Heart right ventricle (tissue), 16 donors: ENCODE results near the gene POLR3H. TPM values are rescaled to one million over a fixed set of nuclear protein-coding genes. Genes with fewer than 3 reads are reported as not detected.
"Not testable (repeated sequence)": the region's sequence is repeated elsewhere in the genome, so short reads cannot be mapped to it uniquely, and the experiment has no call there.

Source experiments
- ATAC-seq, 8 donors: fragments of 200-7000 bp; cut with Tn5 transposase; one replicate each; pipeline ENCODE4 v1.9.1; 2020; ENCODE audit warnings: mild to moderate bottlenecking in 8 of 8, moderate library complexity in 8 of 8, moderate number of reproducible peaks in 1 of 8
- DNase-seq, 2 donors: peaks; one replicate each; pipeline ENCODE4 v3.0.0-alpha.2; 2020
- H3K27ac ChIP-seq, 10 donors: fragments of 200-600 bp; sonication (generic) in 2 of 10; one replicate each; pipeline versions ENCODE4 v1.5.0 to v1.8.0; 2020 to 2022; ENCODE audit warnings: mild to moderate bottlenecking in 3 of 10
- H3K27me3 ChIP-seq, 7 donors: fragments of 200-600 bp; one replicate each; pipeline ENCODE4 v1.8.0; 2021 to 2022; ENCODE audit warnings: mild to moderate bottlenecking in 2 of 7
- H3K36me3 ChIP-seq, 9 donors: fragments of 200-600 bp; sonication (generic) in 1 of 9; one replicate each; pipeline versions ENCODE4 v1.5.0 to v1.8.0; 2020 to 2022; ENCODE audit warnings: mild to moderate bottlenecking in 2 of 9
- H3K4me1 ChIP-seq, 9 donors: fragments of 200-600 bp; sonication (generic) in 1 of 9; one replicate each; pipeline versions ENCODE4 v1.5.0 to v1.8.0; 2020 to 2022; ENCODE audit warnings: mild to moderate bottlenecking in 4 of 9
- H3K4me3 ChIP-seq, 10 donors: fragments of 200-600 bp; sonication (generic) in 2 of 10; one replicate each; pipeline versions ENCODE4 v1.5.0 to v1.8.0; 2020 to 2022; ENCODE audit warnings: mild to moderate bottlenecking in 7 of 10, moderate library complexity in 2 of 10
- H3K9me3 ChIP-seq, 11 donors: fragments of 200-600 bp in 10 of 11; sonication (generic) in 2 of 11; one replicate each; pipeline versions ENCODE4 v1.5.0 to v1.8.0; 2013 to 2022; ENCODE audit warnings: mild to moderate bottlenecking in 2 of 11, control low read depth in 1 of 11, moderate library complexity in 1 of 11
- WGBS, 2 donors: extraction: QIAGEN DNeasy Blood & Tissue Kit; methylation state at CpG; one replicate each; pipeline ENCODE4 v1.1.7; 2013; ENCODE audit warnings: inconsistent platforms in 1 of 2; 5-methylcytosine and 5-hydroxymethylcytosine counted together
- intact Hi-C, 10 donors: fragments of 100-400 bp; cut with DNase I; formaldehyde crosslinking; loops; one replicate each; pipeline versions ENCODE4 v1.11.1 to v1.14.2; 2022
- long read RNA-seq, 3 donors: library from polyadenylated mRNA; unstranded; transcript quantifications; one replicate each; pipeline ENCODE4 v2.0.0, GENCODE V29; 2020 to 2021
- polyA plus RNA-seq, 2 donors: library from polyadenylated mRNA; stranded (reverse); fragments of 200-250 nt; gene quantifications; one replicate each; pipeline ENCODE4 v1.2.3, GENCODE V29; 2013
- total RNA-seq, 10 donors: library from RNA; stranded (reverse); fragmentation: NEBNext Ultra II Directional in 3 of 10; extraction: Animal tissue kit (Norgen Biotek cat#: 25700) in 3 of 10; gene quantifications; one replicate each; pipeline versions ENCODE4 v1.2.1 to v1.2.4, GENCODE V29; 2021 to 2023
- TF ChIP-seq, protein P1 (sequence below), 9 donors: fragments of 200-600 bp; sonication (generic) in 2 of 9; IDR thresholded peaks; one replicate each; pipeline versions ENCODE4 v1.5.0 to v1.8.0; 2021 to 2022; ENCODE audit warnings: antibody characterized with exemption in 9 of 9, mild to moderate bottlenecking in 5 of 9, moderate library complexity in 1 of 9
- donor health status: Arrhythmogenic right ventricular cardiomyopathy.
- donor health status: ischemic (EF 13 %, LVEDD 7.1; RV severe dilation, severe dysfunction).
- donor health status: healthy with polysubstance abuse.
- donor health status: DM: no; HTN: yes; CAD: no.
- donor health status: DM: no; HTN: no; CAD: no.
- donor health status: ischemic (EF 25% LVEDD 6.9; RV normal size, moderate dysfunction).
- donor health status: ischemic (EF 25% LVEDD 5.7; RV mildly dilated, moderate dysfunction).
- donor health status: healthy.
- donor health status: DM: yes; HTN: yes; CAD: no.
- donor health status: Ischemic cardiomyopathy.
- donor health status: ischemic (EF 35%, LVEDD 5.7; RV mildly dilated, moderate dysfunction).
- donor health status: nonischemic (EF 11% LVEDD 7.7; RV severe dilation, severe dysfunction).
- donor health status: DM: yes; HTN: yes; CAD: no.
- donor health status: PGD.
- donor health status: ischemic (EF 29% LVEDD 5.4; RV normal size, mild dysfunction).
- donor health status: nonischemic (EF 23%, LVEDD 6.1; RV moderate dilation, normal function).

POLR3H gene
- 10 to 100 TPM; 13.3 to 25.8 (median 16.9) TPM for total RNA-seq
- 10 to 100 TPM; 24.4 to 34.9 TPM for polyA plus RNA-seq
- long read RNA-seq, donor 1, full-length matches to known transcripts, result 48 of 65 reads
- long read RNA-seq, donor 1, partial matches to known transcripts, result 5 of 65 reads
- long read RNA-seq, donor 1, other reads (novel, unspliced or antisense), result 12 of 65 reads
- long read RNA-seq, donor 2, full-length matches to known transcripts, result 21 of 29 reads
- long read RNA-seq, donor 2, partial matches to known transcripts, result 0 of 29 reads
- long read RNA-seq, donor 2, other reads (novel, unspliced or antisense), result 8 of 29 reads
- long read RNA-seq, donor 3, full-length matches to known transcripts, result 38 of 49 reads
- long read RNA-seq, donor 3, partial matches to known transcripts, result 1 of 49 reads
- long read RNA-seq, donor 3, other reads (novel, unspliced or antisense), result 10 of 49 reads

GRCh38 chr22:41543854-41544670, at the start of gene POLR3H:
TSS of gene POLR3H (minus strand) at chr22:41544470. CDS start at chr22:41544101, 369 bp downstream.
- peaks cover 0 to 14% (median 0%) of the 10 kb centered on the region in 9 donors for H3K36me3 ChIP-seq
- DNase-seq (peak; percentile 98 to 99), ATAC-seq (peak; percentile 98 to 100 (median 99))
- H3K27ac ChIP-seq, result peak within 1 kb of the TSS; percentile 52 to 91 (median 84)
- H3K4me3 ChIP-seq, result peak within 1 kb of the TSS; percentile 63 to 94 (median 80)
- TF ChIP-seq, protein P1, sequence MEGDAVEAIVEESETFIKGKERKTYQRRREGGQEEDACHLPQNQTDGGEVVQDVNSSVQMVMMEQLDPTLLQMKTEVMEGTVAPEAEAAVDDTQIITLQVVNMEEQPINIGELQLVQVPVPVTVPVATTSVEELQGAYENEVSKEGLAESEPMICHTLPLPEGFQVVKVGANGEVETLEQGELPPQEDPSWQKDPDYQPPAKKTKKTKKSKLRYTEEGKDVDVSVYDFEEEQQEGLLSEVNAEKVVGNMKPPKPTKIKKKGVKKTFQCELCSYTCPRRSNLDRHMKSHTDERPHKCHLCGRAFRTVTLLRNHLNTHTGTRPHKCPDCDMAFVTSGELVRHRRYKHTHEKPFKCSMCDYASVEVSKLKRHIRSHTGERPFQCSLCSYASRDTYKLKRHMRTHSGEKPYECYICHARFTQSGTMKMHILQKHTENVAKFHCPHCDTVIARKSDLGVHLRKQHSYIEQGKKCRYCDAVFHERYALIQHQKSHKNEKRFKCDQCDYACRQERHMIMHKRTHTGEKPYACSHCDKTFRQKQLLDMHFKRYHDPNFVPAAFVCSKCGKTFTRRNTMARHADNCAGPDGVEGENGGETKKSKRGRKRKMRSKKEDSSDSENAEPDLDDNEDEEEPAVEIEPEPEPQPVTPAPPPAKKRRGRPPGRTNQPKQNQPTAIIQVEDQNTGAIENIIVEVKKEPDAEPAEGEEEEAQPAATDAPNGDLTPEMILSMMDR (IDR thresholded peaks at IDR 0.05), result peak; percentile 24 to 81 (median 63)
- no peaks in the 10 kb centered on the region for H3K9me3 ChIP-seq
- intact Hi-C loops, result loop anchor here in 7 of 10 donors (1.0 to 10.0 kb wide), 6 partner anchors 43 to 239 kb away; partner anchors contain the start of genes PMM1 (in 2 of the 7), DESI1 (in 1 of the 7), XRCC6 (in 1 of the 7) and ZC3H7B (in 1 of the 7)
- H3K4me1 ChIP-seq, result peaks cover 3 to 40% (median 24%) of the 10 kb centered on the region in 9 donors
- H3K27me3 ChIP-seq, result no peaks in the 10 kb centered on the region
- WGBS, 2 donors, result 1% methylated on average over 70 to 80 of the region's 80 CpGs

- ATAC-seq, H3K27ac ChIP-seq, H3K4me3 ChIP-seq, H3K9me3 ChIP-seq, H3K36me3 ChIP-seq, H3K27me3 ChIP-seq, DNase-seq: not testable (repeated sequence)
- WGBS, 2 donors, result 97% methylated on average over 43 to 51 of the region's 51 CpGs
- peaks cover 4 to 30% (median 21%) of the 10 kb centered on the region in 9 donors for H3K4me1 ChIP-seq
- intact Hi-C loops, result loop anchor here in 4 of 10 donors (10.0 kb wide), 2 partner anchors 49 to 199 kb away; partner anchors contain the start of gene POLR3H (in 3 of the 4)
Measured at GRCh38 chr22:41593336-41593960, 49.2 kb upstream of the POLR3H start.

GRCh38 chr22:41589391-41590241, 45.3 kb upstream of the POLR3H start, which contains the start of gene PMM1:
TSS of gene PMM1 (minus strand) at chr22:41589840. CDS start at chr22:41589805, 35 bp downstream.
- Histone ChIP-seq H3K36me3 (peaks cover 0 to 10% (median 0%) of the 10 kb centered on the region in 9 donors), H3K27me3 (no peaks in the 10 kb centered on the region), H3K9me3 (no peaks in the 10 kb centered on the region), H3K4me3 (peak within 1 kb of the TSS; percentile 68 to 97 (median 92)), H3K27ac (peak within 1 kb of the TSS in 9 of 10 donors; percentile 58 to 90 (median 78)), H3K4me1 (peaks cover 4 to 27% (median 19%) of the 10 kb centered on the region in 9 donors)
- TF ChIP-seq, protein P1 (IDR thresholded peaks at IDR 0.05), result no peak
- peak; percentile 100 for DNase-seq
- peak; percentile 98 to 100 (median 99) for ATAC-seq
- intact Hi-C loops, result loop anchor here in 7 of 10 donors (1.0 to 10.0 kb wide), 5 partner anchors 42 to 195 kb away; partner anchors contain the start of gene POLR3H (in 5 of the 7)
- WGBS, 2 donors, result 1% methylated on average over 61 of the region's 61 CpGs

DNA sequence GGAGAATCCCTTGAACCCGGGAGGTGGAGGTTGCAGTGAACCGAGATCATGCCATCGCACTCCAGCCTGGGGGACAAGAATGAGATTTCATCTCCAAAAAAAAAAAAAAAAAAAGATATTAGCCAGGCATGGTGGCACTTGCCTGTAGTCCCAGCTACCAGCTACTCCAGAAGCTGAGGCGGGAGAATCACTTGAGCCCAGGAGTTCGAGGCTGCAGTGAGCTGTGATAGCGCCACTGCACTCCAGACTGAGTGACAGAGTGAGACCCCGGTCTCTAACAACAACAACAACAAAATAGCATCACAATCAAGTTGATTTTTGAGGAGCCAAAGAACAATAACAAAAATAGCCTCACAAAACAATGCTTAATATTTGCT, 43.1 kb upstream of the POLR3H start:
- Histone ChIP-seq H3K27ac (no peak overlapping the region), H3K4me3 (no peak overlapping the region), H3K27me3 (no peaks in the 10 kb centered on the region), H3K36me3 (peaks cover 0 to 31% (median 5%) of the 10 kb centered on the region in 9 donors), H3K4me1 (peaks cover 4 to 36% (median 19%) of the 10 kb centered on the region in 9 donors), H3K9me3 (no peaks in the 10 kb centered on the region)
- no peak for ATAC-seq
- DNase-seq, result no peak
- TF ChIP-seq, protein P1 (IDR thresholded peaks at IDR 0.05), result no peak
- intact Hi-C loops, result loop anchor here in 2 of 10 donors (5.0 kb wide), 2 partner anchors 40 to 45 kb away; partner anchors contain the start of gene POLR3H (in 1 of the 2)
- 96 to 97% methylated on average over 7 of the region's 7 CpGs for WGBS, 2 donors
